ENCODE measurements around the gene IFNA16.
A peak's percentile ranks its signal among the peaks of the same experiment; 100 is the strongest.
"Not testable (repeated sequence)": the region's sequence is repeated elsewhere in the genome, so short reads cannot be mapped to it uniquely, and the experiment has no call there.

Gene IFNA16

GRCh38 chr9:21217211-21217610 lies at the start of gene IFNA16:
IFNA16 (minus strand) TSS chr9:21217311; CDS start chr9:21217305, 6 bp downstream.
- DNase-seq (ENCODE audit: low read depth): not testable (repeated sequence)

DNA sequence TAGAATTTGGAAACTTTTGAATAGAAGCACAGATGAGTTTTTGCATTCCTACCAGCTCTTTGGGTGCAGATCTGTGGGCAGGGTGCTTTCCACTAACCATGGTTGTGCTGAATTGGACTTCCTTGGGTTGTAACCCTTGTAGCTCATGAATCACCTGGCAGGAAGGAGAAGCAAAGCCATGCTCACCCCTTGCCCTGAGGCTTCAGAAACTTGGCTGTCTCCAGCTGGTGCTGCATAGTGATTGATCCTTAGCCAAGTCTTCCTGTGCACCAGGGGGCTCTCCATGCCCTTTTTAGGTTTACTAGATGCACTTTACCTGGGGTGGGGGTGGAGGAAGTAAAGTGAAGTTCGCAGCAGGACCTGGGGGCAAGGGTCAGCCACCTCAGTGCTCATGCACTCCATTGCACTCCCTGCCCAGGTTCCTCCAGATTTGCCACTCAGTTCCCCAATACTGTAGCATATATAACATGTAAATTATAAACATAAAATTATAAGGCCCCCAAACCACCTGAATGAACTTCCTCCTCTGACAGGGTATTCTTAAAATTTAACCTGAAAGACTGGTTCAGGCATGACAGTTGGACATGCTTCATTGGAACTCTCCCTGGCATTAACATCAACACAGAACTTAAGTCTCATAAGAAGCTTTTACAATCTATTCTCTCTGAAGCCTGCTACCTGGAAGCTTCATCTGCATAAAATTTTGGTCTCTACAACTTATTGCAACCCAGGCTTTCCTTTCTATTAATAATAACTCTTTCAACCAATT lies 48.5 kb upstream of the IFNA16 start:
- no peak for DNase-seq (ENCODE audit: low read depth)

GRCh38 chr9:21255538-21256212 lies 38.6 kb upstream of the IFNA16 start:
- DNase-seq (ENCODE audit: low read depth): no peak

DNA sequence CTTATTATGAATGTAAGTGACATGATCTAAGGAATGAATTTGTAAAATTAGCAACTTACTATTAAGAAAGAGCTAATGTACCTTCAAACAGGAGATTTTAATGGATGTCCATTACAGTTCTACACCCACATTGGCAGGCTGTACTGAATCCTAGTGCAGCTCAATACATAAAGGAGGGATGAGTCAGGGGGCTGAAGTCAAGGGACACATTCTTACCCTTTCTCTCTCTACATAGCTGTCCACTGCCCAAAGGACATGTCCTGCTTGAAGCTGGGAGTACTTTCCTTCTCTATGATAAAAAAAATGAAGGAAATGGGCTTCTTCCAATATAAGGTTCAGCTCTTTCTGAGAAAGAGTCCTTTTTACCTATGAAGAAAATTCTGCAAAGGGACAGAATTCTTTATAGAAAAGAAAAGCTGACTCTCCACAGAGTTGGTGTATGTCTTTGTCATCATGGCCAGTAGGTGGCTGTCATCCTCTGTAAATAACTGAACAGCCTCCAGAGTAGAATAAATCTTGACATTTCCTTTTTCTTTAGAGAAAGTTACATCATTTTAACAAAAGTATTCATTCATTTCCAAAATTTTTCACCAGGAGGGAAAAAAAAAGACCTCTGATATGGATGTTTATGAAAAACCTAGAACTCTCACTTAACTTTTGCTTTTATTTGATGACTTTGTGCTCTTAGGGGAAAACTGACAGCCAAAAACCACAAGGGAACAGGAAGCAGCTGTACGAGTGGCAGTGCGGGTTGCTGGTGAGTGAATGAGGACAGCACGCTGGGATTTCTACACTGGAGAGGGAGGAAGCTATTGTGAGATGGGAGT lies 35.8 kb upstream of the IFNA16 start:
- no peak for DNase-seq (ENCODE audit: low read depth)

DNA sequence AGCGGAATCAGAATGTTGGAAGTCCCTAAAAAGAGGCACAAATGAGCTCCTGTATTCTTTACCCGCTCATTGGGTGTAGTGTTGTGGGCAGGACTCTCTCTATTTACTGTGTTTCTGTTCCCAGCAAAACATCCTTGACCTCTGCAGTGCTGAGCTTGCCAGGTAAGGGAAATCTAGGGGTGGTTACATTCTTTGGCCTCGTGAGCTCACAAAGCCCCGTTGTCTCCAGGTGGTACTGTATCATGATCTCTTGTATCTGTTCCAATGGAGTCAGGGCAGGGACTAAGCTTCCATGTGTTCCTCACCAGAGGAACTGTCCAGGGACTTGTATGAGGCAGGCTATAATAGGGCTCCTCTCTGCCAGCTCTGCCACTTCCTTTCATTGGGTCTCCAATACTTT lies 34.5 kb upstream of the IFNA16 start:
- DNase-seq (ENCODE audit: low read depth): no peak

DNA sequence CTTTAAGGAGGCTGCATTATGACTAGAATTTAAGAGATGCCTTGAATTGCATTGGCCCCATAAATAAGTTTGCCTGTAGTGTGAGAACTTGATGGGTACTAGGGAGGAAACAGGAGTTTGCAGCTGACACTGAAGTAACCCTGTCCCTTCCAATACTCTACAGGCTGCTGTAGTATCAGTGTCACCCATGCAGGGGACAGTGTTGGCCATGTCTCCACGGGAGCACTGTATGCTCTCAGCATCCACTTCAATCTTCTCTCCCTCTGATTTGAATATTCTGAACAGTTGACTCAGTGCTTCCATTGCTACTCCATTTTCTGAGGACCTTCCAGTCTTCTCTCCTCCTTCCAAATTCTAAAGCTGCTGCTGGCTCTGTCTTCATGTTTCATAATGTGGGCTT lies 34.1 kb upstream of the IFNA16 start:
- no peak for DNase-seq (ENCODE audit: low read depth)

DNA sequence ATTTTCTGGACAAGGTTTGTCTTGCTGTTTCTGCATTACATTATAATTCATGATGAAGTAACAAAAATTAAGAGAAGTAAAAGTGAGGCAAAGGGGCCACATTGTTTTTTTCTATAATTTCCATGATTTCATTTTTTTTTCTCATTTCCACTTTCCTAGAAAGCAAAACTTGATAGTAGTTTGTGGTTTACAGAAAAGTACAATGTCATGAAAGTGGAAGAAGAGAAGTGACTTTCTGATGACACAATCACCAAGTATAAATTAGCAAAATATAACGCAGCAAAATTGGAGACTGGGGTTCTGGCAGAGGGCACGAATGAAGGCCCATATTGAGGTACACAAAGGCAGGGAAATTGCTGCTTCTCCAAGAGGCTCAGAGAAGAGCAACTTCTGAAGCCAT lies 27.7 kb upstream of the IFNA16 start:
- DNase-seq (ENCODE audit: low read depth): no peak

DNA sequence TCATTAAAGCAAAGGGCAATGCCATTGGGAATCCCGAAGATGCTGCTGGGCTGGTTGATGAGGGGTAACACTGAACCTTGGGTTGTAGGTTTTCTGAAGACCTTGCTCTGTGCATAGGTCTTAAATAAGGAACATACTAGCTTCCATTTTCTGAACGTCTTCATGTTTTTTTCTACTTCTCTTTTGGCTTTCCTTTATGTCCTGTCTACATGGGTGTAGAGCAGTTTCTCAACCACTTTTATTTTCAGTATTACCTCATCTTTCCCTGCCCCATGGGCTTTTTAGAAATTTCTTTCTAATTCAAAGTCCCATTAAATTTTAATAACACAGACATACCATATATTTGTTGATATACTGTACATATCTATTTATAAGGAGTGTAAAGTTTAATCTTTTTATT lies 22.8 kb upstream of the IFNA16 start, which contains the start of gene IFNA14:
Gene IFNA14 (minus strand): TSS at position 95 of the 400 bp plus-strand sequence. CDS start 70 bp downstream, at position 25.
- DNase-seq (ENCODE audit: low read depth): no peak

GRCh38 chr9:21236360-21236714 lies 19.2 kb upstream of the IFNA16 start:
- DNase-seq (ENCODE audit: low read depth): not testable (repeated sequence)

DNA sequence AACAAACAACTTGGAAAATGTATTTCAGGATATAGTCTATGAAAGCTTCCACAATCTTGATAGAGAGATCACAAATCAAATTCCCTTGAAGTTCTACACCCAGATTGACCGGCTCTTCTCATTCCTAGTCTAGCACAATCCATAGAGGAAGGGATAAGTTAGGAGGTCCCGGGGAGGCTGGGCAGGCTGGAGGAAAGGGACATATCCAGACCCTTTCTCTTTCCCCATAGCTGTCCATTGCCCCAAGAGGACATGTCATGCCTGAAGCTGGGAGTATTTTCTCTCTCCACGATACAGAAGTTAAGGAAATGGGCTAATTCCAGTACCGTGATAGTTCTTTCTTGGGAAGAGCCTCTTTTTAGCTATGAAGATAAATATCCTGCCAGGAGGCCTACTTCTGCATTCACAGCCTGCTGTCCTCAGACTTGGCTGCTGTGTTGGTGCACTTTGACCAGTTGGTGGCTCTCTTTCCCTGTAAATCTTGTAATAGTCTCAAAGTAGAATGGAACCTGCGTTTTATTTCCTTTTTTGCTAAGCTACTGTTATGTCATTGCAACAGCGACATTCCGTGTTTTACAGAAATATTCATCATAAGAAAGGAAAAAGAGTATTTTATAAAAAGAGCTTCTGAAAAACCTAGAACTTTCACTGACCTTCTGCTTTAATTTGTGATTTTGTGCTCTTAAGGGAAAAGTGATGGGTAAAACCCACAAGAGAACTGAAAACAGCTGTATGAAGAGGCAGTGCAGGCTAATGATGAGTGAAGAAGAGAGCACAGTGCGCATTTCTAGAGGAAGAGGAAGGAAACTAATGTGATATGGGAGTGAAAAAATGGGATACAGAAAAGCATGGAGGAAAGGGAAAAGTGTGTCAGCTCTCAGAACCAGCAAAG lies 18.6 kb upstream of the IFNA16 start:
- DNase-seq (ENCODE audit: low read depth): peak; percentile 1

DNA sequence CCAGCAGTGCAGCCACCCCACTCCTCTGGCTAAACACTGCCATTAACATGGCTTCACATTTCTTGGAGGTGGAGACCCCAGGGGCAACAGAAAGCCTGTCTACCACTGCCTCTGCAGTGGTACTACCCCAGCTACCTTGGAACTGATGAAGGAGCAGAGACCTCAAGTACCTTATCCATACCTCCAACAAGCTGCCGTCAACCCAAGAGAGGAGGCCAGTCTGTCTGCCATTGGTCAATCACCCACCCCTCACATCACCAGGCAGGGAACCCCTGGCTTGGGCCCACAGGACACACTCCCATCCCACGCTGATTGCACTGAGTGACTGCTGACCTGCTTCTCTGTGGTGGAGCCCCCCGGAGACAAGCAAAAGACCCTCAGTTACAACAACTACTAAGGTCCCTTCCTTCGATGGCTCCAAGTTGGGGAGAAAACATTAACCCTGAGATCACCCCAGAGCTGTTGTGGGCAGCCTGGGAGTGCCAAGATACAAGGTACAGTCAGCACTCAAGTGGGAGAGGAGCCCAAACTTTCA lies 17.1 kb upstream of the IFNA16 start:
- no peak for DNase-seq (ENCODE audit: low read depth)

DNA sequence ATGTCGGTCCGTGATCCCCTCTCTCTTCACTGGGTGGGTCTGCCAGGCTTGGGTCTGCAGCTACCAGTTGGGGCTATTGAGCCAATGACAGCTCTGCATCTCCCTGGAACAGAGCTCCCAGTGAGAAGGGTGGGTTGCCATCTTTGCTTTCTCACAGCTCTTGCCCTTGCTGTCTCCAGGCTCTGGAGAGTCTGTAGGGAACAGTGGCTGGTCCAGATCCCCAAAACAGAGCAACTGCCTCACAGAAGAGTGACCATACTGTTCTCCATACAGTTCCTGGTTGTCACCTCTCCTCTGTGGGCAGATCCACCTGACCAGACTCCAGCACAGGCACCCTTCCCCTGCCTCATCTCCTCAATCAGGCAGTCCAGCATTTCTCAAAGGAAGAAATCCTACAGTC lies 16.1 kb upstream of the IFNA16 start:
- DNase-seq (ENCODE audit: low read depth): no peak

DNA sequence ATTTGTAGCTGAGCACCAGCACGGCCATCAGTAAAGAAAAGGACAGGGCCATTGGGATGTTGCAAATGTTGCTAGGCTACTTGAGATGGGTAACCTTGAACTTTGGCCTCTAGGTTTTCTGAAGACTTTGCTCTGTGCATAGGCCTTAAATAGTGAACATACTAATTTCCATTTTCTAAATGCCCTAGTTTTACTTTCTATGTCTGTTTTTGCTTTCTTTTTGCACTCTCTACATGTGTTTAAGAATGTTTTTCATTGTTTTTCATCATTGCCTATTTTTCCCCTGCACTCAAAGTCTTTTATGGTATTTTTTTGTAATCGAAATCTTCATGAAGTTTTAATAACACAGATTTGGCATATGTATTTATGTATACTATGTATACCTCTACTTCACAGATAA lies 11.0 kb upstream of the IFNA16 start, which contains the start of gene IFNA17:
Gene IFNA17 (minus strand): TSS at position 101 of the 400 bp plus-strand sequence. CDS start 49 bp downstream, at position 52.
- no peak for DNase-seq (ENCODE audit: low read depth)

- not testable (repeated sequence) for DNase-seq (ENCODE audit: low read depth)
Observed at GRCh38 chr9:21213411-21214326, 3.4 kb downstream of the IFNA16 start.

GRCh38 chr9:21212160-21212559 lies 5.0 kb downstream of the IFNA16 start:
- not testable (repeated sequence) for DNase-seq (ENCODE audit: low read depth)

DNA sequence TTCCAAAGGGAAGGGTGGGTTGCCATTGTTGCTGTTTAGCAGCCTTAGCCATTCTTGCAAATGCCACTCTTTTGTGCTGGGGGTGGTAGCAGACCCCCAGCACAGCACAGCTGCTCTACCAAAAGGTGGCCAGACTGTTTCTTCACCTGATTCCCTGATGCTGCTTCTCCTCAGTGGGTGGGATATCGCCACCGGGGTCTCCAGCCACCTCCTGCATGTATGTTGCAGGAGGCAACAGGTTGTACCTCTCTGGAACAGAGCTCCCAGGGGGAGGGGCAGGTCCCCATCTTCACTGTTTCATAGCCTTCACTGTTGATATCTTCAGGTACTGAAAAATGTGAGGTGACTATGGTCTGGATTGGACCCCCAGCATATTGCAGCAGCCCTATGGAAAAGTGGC lies 6.3 kb downstream of the IFNA16 start:
- DNase-seq (ENCODE audit: low read depth): not testable (repeated sequence)

GRCh38 chr9:21210311-21210710 lies 6.8 kb downstream of the IFNA16 start:
- no peak for DNase-seq (ENCODE audit: low read depth)

DNA sequence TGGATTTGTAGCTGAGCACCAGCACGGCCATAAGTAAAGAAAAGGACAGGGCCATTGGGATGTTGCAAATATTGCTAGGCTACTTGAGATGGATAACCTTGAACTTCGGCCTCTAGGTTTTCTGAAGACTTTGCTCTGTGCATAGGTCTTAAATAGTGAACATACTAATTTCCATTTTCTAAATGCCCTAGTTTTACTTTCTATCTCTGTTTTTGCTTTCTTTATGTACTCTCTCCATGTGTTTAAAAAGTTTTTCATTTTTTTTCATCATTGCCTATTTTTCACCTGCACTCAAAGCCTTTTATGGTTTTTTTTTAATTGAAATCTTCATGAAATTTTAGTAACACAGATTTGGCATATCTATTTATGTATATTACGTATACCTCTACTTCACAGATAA lies 10.1 kb downstream of the IFNA16 start, which contains the start of gene IFNA10:
Gene IFNA10 (minus strand): TSS at position 101 of the 400 bp plus-strand sequence. CDS start 46 bp downstream, at position 55.
- not testable (repeated sequence) for DNase-seq (ENCODE audit: low read depth)

DNA sequence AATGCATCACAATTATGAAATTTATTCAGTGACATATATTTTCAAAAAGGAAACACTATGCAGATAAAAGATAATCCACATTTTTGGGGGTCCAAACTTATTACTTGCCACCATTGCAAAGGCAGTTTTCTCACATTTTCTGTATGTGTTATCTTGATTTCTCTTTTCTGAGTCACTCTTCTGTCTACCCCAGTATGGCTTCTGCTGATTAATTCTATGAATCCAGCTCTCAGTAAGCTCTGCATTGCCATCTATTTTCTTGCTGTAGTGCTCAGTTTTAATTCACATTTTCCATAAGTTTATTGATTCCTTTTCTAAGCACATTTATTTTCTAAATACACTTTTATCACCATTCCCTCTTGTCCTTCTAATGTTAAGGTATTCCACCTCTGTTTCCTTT lies 11.9 kb downstream of the IFNA16 start:
- no peak for DNase-seq (ENCODE audit: low read depth)

DNA sequence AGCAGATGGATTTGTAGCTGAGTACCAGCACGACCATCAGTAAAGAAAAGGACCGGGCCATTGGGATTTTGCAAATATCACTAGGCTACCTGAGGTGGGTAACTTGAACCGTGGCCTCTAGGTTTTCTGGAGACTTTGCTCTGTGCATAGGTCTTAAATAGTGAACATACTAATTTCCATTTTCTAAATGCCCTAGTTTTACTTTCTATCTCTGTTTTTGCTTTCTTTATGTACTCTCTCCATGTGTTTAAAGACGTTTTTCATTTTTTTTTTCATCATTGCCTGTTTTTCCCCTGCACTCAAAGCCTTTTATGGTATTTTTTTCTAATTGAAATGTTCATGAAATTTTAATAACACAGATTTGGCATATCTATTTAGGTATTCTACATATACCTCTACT lies 15.0 kb downstream of the IFNA16 start, which contains the start of gene IFNA7:
Gene IFNA7 (minus strand): TSS at position 101 of the 400 bp plus-strand sequence. CDS start 40 bp downstream, at position 61.
- not testable (repeated sequence) for DNase-seq (ENCODE audit: low read depth)

Measured in HS-27A (cell line).